ENCODE results near the gene PORCN.
"Not testable (repeated sequence)": the region's sequence is repeated elsewhere in the genome, so short reads cannot be mapped to it uniquely, and the experiment has no call there.

PORCN gene

GRCh38 chrX:48520455-48520854 is 11.7 kb downstream of the PORCN start:
- no peak overlapping the region for H3K4me3 ChIP-seq (ENCODE audit: low read depth, low read length)
- DNase-seq (ENCODE audit: low read depth, low spot score): no peak
- TF ChIP-seq CTCF (IDR thresholded peaks at IDR 0.05; ENCODE audit: low read depth, low read length): no peak
- in situ Hi-C loops (cut with HindIII; ENCODE audit: low sequenced_read_pairs): no loop called here

- in situ Hi-C loops (cut with HindIII; ENCODE audit: low sequenced_read_pairs): no loop called here
- H3K4me3 ChIP-seq (ENCODE audit: low read depth, low read length): no peak overlapping the region
- TF ChIP-seq CTCF (IDR thresholded peaks at IDR 0.05; ENCODE audit: low read depth, low read length): no peak
- DNase-seq (ENCODE audit: low read depth, low spot score): no peak
These were observed 12.2 kb downstream of the PORCN start for GRCh38 chrX:48520976-48521352.

- peak; percentile 84 for DNase-seq (ENCODE audit: low read depth, low spot score)
- peak within 1 kb of the TSS; percentile 65 for H3K4me3 ChIP-seq (ENCODE audit: low read depth, low read length)
- in situ Hi-C loops (cut with HindIII; ENCODE audit: low sequenced_read_pairs): no loop called here
These were observed 12.8 kb downstream of the PORCN start, which contains the start of gene EBP for GRCh38 chrX:48521353-48522243. Gene EBP, plus strand, starts transcription at chrX:48521808. Its CDS starts 1,964 bp downstream, at chrX:48523772.

GRCh38 chrX:48522291-48522690 is 13.5 kb downstream of the PORCN start:
- peak overlapping the region; percentile 65 for H3K4me3 ChIP-seq (ENCODE audit: low read depth, low read length)
- TF ChIP-seq CTCF (IDR thresholded peaks at IDR 0.05; ENCODE audit: low read depth, low read length): no peak
- in situ Hi-C loops (cut with HindIII; ENCODE audit: low sequenced_read_pairs): no loop called here
- DNase-seq (ENCODE audit: low read depth, low spot score): no peak

More at GRCh38 chrX:48521353-48522243, 12.8 kb downstream of the PORCN start, which contains the start of gene EBP:
- no peak for TF ChIP-seq CTCF (IDR thresholded peaks at IDR 0.05; ENCODE audit: low read depth, low read length)

GRCh38 chrX:48523682-48524081 is 14.9 kb downstream of the PORCN start:
- no peak for TF ChIP-seq CTCF (IDR thresholded peaks at IDR 0.05; ENCODE audit: low read depth, low read length)
- DNase-seq (ENCODE audit: low read depth, low spot score): no peak
- in situ Hi-C loops (cut with HindIII; ENCODE audit: low sequenced_read_pairs): no loop called here
- H3K4me3 ChIP-seq (ENCODE audit: low read depth, low read length): no peak overlapping the region

GRCh38 chrX:48525853-48526252 is 17.1 kb downstream of the PORCN start:
- in situ Hi-C loops (cut with HindIII; ENCODE audit: low sequenced_read_pairs); DNase-seq (ENCODE audit: low read depth, low spot score); H3K4me3 ChIP-seq (ENCODE audit: low read depth, low read length): not testable (repeated sequence)

- no peak for DNase-seq (ENCODE audit: low read depth, low spot score)
- no peak for TF ChIP-seq CTCF (IDR thresholded peaks at IDR 0.05; ENCODE audit: low read depth, low read length)
- H3K4me3 ChIP-seq (ENCODE audit: low read depth, low read length): no peak overlapping the region
- in situ Hi-C loops (cut with HindIII; ENCODE audit: low sequenced_read_pairs): no loop called here
These were observed 21.9 kb downstream of the PORCN start for GRCh38 chrX:48530736-48531135.

All from astrocyte of the spinal cord (primary cell).